Fibroblast of the aortic adventitia (primary cell): ENCODE measurements around the gene CC2D2A. TPM values are rescaled to one million over a fixed set of nuclear protein-coding genes. Genes with fewer than 3 reads are reported as not detected.

ENCODE experiments used
- DNase-seq: peaks from one replicate; pipeline ENCODE4 v3.0.0-alpha.2; 2010; ENCODE audit warnings: low read depth
- H3K4me3 ChIP-seq: 2 replicates; pipeline ENCODE4 v1.5.1; 2011; ENCODE audit warnings: low read depth, mild to moderate bottlenecking, control low read depth, low read length, moderate library complexity
- CTCF ChIP-seq: IDR thresholded peaks from 2 replicates; pipeline ENCODE4 v1.5.1; 2011; ENCODE audit warnings: mild to moderate bottlenecking, low read length, control low read depth, inconsistent platforms; ENCODE audit not compliant: insufficient read depth
- small RNA-seq: library from RNA; depleted of rRNA; stranded (forward); fragments of <200 nt; gene quantifications from one replicate; pipeline ENCODE3, GENCODE V24; 2012
- total RNA-seq: library from RNA; depleted of rRNA; stranded (reverse); fragments of >200 nt; gene quantifications from 2 replicates; pipeline ENCODE4 v1.2.3, GENCODE V29; 2012; ENCODE audit warnings: low replicate concordance

CC2D2A gene
- total RNA-seq, 1 donor, result 52.9 TPM

GRCh38 chr4:15648600-15648999 is 178.9 kb downstream of the CC2D2A start:
- no peak for DNase-seq
- H3K4me3 ChIP-seq, result no peak overlapping the region
- TF ChIP-seq CTCF, result no peak

GRCh38 chr4:15649914-15650545 is 180.3 kb downstream of the CC2D2A start:
- H3K4me3 ChIP-seq, result no peak overlapping the region
- TF ChIP-seq CTCF, result peak; percentile 65
- DNase-seq, result peak; percentile 65

Small RNA genes lying within 50 kb of the gene (small RNA-seq; reads per million reads assigned to genes)
- not detected for gene AC007016.1

Other genes with a start within 250 kb of the CC2D2A start
- 0.18 and 11.8 TPM in 2 replicates for gene C1QTNF7, start 41.8 kb upstream of the CC2D2A start, total RNA-seq
- 107 and 129 TPM in 2 replicates for gene FBXL5, start 185.5 kb downstream of the CC2D2A start, total RNA-seq
- gene FAM200B, start 211.9 kb downstream of the CC2D2A start, total RNA-seq, result 30.4 and 35.3 TPM in 2 replicates
- 19.7 and 54.9 TPM in 2 replicates for gene BST1, start 233.2 kb downstream of the CC2D2A start, total RNA-seq